AG09309 (cell line): ENCODE results near the gene ERGIC1.

Source experiments
- DNase-seq: peaks from one replicate; pipeline ENCODE4 v3.0.0-alpha.2; 2010; ENCODE audit warnings: low read depth
- H3K4me3 ChIP-seq: 2 replicates; pipeline ENCODE4 v1.5.1; 2011; ENCODE audit warnings: mild to moderate bottlenecking, low read depth, low read length, moderate library complexity; ENCODE audit not compliant: control insufficient read depth
- CTCF ChIP-seq: IDR thresholded peaks from 2 replicates; pipeline ENCODE4 v1.5.1; 2011; ENCODE audit warnings: mild to moderate bottlenecking, low read depth, low read length, inconsistent platforms; ENCODE audit not compliant: insufficient read depth, control insufficient read depth; ENCODE audit errors: missing control alignments

Gene ERGIC1

GRCh38 chr5:172819569-172819968 is 14.5 kb upstream of the ERGIC1 start:
- DNase-seq, result no peak
- H3K4me3 ChIP-seq, result no peak overlapping the region
- TF ChIP-seq CTCF, result no peak

GRCh38 chr5:172820046-172820767 is 13.8 kb upstream of the ERGIC1 start:
- no peak for DNase-seq
- TF ChIP-seq CTCF, result no peak
- no peak overlapping the region for H3K4me3 ChIP-seq

GRCh38 chr5:172821340-172821985 is 12.6 kb upstream of the ERGIC1 start:
- TF ChIP-seq CTCF, result no peak
- no peak for DNase-seq
- no peak overlapping the region for H3K4me3 ChIP-seq

- no peak overlapping the region for H3K4me3 ChIP-seq
- DNase-seq, result no peak
- TF ChIP-seq CTCF, result no peak
Observed at GRCh38 chr5:172823840-172824362, 10.2 kb upstream of the ERGIC1 start.

GRCh38 chr5:172825610-172826204 is 8.3 kb upstream of the ERGIC1 start:
- no peak for TF ChIP-seq CTCF
- no peak for DNase-seq
- no peak overlapping the region for H3K4me3 ChIP-seq

- no peak for DNase-seq
- TF ChIP-seq CTCF, result no peak
Observed at GRCh38 chr5:172827841-172828240, 6.2 kb upstream of the ERGIC1 start.

More at GRCh38 chr5:172827841-172828240, 6.2 kb upstream of the ERGIC1 start:
- H3K4me3 ChIP-seq, result no peak overlapping the region
